Muscle of back (tissue), 13 donors: ENCODE measurements around the gene RTBDN. TPM values are rescaled to one million over a fixed set of nuclear protein-coding genes. Genes with fewer than 3 reads are reported as not detected.

Experiments
- DNase-seq, 3 donors: peaks; one replicate each; pipeline versions ENCODE4 v3.0.0 to v3.0.0-alpha.2; 2013
- long read RNA-seq, 9 donors: transcript quantifications; one replicate each; lab custom pipeline, GENCODE V29; 2026
- polyA plus RNA-seq, 10 donors: library from polyadenylated mRNA; unstranded; fragments of 120-200 nt; gene quantifications; one replicate each; pipeline ENCODE4 v1.2.1, GENCODE V29; 2013; ENCODE audit not compliant: insufficient read length in 10 of 10

Gene RTBDN
- not detected for polyA plus RNA-seq
- long read RNA-seq, donor 1: 0 reads
- long read RNA-seq, donor 2: 0 reads
- long read RNA-seq, donor 3: 0 reads
- long read RNA-seq, donor 4: 0 reads
- long read RNA-seq, donor 5: 0 reads
- long read RNA-seq, donor 6: 0 reads
- long read RNA-seq, donor 7: 0 reads
- long read RNA-seq, donor 8: 0 reads
- long read RNA-seq, donor 9: 0 reads

DNA sequence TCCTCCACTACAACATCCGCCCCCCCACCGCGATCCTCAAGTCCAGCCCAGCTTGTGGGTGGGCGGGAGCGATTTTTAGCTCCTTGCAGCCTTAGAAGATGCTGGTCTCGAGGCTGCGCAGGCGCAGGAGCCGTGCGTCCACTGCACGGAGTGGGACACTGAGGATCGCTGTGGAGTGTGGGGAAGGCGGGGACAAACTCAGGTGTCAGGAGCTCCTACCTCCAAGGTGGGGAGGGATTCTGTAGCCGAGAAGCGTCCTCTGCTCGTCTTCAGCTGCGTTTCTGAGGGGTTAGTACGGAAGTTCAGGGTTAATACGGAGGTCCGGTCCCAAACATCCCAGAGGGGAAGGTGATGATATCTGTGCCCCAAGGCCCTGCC is at the start of gene RTBDN:
TSS of gene RTBDN (minus strand) at position 14 of the 378 bp plus-strand sequence. CDS start 4,600 bp downstream, outside the sequence.
- no peak for DNase-seq

DNA sequence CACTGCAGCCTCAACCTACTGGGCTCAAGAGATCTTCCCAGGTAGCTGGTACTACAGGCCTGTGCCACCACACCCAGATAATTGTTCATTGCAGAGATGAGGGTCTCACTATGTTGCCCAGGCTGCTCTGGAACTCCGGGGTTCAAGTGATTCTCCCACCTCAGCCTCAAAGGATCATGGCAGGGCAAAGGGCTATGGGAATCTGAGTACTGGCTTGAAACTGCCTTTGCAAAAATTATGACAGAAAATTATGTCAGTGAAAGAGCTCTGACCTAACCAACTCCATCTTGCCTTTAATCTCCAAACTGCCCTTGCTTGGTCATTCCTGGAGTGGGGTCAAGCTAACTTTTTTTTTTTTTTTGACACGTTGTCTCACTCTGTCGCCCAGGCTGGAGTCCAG is 48.2 kb upstream of the RTBDN start:
- no peak for DNase-seq

DNA sequence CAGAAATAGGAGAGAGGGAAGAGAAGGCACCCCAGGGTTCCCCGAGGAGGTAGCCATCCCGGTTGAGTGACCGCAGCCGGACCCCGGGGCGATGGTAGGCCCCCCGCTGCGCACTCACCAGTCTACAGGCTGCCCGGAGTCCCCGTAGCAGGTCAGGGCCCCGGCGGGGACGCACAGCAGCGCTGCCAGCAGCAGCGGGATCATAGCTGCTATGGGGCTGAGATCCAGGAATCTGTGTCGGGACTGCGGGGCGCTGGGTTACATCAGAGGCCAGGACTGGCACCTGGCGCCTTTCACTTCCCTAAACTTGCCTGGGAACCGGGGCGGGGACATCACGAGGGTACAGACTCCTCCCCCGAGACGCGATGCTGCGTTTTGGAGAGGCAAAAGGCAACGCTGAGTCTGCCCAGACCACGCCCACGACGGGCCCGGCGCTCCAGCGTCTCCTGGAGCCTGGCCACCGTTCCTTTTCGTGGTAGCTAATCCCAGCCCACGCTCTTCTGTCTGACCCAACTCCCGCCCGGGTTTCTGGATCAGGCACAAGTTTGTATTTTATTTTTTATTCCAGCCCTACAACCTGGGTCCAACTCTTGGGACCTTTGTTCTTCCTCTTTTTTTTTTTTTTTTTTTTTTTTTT is 46.9 kb upstream of the RTBDN start, which contains the start of gene DNASE2:
TSS of gene DNASE2 (minus strand) at position 278 of the 637 bp plus-strand sequence. CDS start at position 204, 74 bp downstream.
- DNase-seq: peak; percentile 89 to 94 (median 92)

DNA sequence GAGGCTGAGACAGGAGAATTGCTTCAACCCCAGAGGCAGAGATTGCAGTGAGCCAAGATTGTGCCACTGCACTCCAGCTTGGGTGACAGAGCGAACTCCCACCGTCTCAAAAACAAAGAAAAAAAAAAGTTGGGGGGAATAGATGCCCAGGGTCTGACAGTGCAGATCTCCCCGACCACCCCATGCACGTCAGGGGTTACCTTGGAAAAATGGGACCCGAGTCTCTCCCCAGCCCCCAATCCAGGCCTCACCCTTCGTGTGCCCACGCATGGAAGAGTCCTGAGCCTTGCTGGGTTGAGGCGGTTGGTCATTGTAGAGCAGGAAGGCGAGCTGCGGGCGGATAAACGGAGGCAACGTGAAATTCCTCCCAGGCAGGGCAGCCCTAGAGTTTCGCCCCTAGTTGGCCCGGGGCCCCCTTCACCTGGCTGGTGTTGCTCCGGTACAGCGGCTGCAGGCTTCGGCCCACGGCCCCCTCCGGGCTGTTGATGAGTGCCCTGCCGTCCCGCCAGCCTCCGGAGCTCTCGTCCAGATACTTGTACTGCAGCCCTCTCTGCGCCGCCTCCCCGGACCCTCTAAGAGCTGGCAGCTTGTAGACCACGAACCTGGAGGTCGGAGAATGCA is 46.3 kb upstream of the RTBDN start:
- DNase-seq: no peak

DNA sequence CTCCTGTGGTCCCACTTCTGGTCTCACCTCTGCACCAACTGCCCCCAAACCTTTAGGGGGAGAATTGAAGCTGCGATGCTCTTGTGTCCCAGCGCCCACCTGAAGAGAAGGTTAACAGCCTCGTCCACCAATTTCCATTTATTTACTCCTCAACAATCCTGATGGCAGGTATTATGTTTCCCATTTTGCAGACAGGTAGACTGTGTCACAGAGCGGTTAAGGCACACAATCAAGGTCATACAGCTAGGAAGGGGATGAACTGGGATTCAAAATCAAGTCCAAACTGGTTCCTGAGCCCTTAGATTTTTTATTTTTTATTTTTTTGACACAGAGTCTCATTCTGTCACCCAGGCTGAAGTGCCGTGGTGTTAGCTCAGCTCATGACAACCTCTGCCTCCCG is 40.7 kb upstream of the RTBDN start:
- no peak for DNase-seq

DNA sequence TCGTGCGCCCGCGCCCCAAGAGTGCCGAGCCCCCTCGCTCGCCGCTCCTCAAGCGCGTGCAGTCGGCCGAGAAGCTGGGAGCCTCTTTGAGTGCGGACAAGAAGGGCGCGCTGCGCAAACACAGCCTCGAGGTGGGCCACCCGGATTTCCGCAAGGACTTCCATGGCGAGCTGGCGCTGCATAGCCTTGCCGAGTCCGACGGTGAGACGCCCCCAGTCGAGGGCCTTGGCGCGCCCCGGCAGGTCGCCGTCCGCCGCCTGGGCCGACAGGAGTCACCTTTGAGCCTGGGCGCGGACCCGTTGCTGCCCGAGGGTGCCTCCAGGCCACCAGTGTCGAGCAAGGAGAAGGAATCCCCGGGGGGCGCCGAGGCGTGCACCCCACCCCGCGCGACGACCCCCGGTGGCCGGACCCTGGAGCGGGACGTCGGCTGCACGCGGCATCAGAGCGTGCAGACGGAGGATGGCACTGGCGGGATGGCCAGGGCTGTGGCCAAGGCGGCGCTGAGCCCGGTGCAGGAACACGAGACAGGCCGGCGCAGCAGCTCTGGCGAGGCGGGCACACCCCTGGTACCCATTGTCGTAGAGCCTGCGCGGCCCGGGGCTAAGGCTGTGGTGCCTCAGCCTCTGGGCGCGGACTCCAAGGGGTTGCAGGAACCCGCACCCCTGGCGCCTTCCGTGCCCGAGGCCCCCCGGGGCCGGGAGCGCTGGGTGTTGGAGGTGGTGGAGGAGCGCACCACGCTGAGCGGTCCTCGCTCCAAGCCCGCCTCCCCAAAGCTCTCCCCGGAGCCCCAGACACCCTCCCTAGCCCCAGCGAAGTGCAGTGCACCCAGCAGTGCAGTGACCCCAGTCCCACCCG is 39.7 kb upstream of the RTBDN start:
- DNase-seq: no peak

DNA sequence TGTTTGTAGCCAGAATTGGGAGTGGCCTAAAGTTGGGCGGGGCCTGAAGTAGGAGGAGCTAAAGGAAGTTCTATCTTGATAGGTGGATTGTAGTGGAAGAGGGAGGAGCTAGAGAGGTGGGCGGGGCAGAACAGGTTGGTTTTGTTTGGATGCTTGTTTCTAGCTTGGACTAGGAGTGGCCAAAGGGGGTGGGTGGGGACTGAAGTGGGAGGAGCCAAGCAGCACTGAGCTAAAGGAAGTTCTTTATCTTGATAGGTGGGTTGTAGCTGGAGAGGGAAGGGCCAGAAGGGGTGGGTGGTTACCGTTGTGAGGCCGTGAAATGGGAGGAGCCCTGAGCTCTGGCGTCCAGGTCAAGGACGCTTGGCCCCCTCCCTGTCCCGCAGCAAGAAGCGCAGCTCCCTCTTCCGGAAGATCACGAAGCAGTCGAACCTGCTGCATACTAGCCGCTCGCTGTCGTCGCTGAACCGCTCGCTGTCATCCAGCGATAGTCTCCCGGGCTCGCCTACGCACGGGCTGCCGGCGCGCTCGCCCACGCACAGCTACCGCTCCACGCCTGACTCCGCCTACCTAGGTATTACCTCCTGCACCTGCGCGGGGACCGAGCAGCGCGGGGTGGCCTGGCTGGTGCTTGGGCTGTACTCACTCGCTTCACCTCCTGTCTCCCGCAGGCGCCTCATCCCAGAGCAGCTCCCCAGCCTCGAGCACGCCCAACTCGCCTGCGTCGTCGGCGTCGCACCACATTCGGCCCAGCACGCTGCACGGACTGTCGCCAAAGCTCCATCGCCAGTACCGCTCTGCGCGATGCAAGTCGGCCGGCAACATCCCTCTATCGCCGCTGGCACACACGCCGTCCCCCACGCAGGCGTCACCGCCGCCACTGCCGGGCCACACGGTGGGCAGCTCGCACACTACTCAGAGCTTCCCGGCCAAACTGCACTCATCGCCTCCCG is 38.8 kb upstream of the RTBDN start:
- peak in 2 of 3 donors; percentile 22 to 44 for DNase-seq

DNA sequence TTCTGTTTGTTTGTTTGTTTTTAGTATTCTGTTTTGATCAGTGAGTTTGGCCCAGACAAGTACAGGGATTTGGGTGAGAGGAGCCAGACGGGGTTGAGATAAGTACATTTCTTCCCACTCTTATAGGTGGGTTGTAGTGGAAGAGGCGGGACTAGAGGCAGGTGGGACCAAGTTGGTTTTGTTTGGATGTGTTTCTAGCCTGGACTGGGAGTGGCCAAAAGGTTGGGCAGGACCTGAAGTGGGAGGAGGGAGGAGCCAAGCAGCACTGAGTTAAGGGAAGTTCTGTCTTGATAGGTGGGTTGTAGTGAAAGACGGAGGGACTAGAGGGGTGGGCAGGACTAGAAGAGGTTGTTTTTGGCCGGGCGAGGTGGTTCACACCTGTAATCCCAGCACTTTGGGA is 37.9 kb upstream of the RTBDN start:
- no peak for DNase-seq

DNA sequence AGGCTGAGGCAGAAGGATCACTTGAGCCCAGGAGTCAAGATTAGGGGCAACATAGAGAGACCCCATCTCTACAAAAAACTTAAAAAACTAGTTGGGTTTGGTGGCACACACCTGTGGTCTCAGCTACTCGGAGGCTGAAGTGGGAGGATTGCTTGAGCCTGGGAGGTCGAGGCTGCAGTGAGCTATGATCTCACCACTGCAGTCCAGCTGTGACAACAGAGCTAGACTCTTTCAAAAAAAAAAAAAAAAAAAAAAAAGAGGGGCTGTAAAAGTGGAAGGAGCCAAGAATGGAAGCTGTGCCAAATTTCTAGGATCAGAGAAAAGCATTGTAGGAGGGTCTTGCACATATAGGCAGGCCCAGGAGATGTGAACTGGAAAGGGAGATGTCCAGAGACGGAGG is 37.3 kb upstream of the RTBDN start:
- no peak for DNase-seq

DNA sequence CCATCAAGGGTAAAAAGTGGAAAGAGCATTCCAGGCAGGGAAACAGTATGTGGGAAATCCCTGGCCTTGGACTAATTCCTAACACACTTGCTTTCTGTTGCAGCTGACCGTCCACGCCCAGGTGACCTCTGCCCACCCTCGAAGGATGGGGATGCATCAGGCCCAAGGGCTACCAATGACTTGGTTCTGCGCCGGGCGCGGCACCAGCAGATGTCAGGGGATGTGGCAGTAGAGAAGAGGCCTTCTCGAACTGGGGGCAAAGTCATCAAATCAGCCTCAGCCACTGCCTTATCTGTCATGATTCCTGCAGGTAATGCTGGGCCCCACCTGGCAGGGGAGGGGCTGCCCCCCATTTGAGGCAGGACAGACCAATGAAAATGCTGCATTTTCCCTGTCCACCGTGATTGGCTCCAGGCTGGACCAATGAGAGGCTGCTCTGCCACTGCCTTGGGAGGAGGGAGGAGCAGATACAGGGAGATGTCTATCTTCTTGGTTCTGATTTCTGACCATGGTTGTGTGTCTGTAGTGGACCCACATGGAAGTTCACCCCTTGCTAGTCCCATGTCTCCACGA is 34.2 kb upstream of the RTBDN start:
- DNase-seq: no peak

DNA sequence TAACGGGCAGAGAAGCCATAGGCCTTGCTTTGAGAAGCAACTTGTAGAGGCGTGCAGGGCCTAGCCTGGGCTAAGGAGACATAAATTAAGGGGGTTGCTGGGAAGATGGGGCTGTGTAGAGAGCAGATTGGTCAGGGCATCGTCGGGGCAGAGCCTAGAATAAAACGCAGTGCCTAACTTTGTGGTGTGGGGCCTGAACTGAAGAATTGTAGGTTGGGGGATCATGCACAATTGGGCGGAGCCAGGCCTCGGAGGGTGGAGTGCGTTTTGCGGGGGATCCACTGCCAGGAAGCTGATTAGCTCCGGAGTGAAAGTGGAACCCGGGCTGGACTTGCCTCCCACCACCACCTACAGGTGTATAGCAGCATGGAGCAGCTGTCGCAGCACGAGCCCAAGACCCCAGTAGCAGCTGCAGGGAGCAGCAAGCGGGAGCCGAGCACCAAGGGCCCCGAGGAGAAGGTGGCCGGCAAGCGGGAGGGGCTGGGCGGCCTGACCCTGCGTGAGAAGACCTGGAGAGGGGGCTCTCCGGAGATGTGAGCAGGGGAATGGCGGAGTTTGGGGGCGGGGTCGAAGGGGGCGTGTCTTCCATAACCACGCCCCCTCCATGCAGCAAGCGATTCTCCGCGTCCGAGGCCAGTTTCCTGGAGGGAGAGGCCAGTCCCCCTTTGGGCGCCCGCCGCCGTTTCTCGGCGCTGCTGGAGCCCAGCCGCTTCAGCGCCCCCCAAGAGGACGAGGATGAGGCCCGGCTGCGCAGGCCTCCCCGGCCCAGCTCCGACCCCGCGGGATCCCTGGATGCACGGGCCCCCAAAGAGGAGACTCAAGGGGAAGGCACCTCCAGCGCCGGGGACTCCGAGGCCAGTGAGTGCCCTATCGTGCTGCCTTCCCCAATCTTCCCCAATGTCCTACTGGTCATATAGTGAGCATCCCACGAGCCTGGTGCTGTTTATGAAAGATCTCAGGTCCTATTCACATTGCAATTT is 33.0 kb upstream of the RTBDN start:
- peak; percentile 41 to 89 (median 66) for DNase-seq

DNA sequence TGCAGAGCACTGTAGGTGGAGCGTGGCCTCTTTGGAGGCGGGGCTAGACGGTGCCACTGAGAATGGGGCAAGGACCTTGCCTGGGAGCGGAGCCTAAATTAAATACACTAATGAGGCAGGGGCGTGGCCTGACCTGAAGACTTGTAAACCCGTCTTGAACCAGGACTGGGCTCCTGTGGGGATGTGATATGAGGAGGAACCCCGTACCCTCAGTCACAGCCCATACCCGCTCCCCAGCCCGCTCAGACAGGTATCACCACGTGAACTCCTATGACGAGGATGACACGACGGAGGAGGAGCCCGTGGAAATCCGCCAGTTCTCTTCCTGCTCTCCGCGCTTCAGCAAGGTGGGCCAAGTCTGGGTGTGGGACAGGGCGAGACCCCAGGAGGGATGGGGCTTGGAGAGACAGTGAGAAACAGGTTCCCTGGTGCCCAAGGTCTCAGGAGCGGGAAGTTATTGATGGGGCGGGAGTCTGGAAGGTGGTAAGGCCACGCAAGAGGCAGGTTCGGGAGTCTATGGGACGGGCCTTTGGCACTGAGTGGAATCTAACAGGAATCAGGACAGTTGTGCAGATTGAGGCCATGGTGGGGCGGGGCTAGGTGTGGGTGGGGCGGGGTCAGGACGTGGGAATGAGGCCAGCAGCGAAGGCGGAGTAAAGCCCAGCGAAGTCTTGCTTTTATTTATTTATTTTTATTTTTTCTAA is 32.2 kb upstream of the RTBDN start:
- DNase-seq: no peak

DNA sequence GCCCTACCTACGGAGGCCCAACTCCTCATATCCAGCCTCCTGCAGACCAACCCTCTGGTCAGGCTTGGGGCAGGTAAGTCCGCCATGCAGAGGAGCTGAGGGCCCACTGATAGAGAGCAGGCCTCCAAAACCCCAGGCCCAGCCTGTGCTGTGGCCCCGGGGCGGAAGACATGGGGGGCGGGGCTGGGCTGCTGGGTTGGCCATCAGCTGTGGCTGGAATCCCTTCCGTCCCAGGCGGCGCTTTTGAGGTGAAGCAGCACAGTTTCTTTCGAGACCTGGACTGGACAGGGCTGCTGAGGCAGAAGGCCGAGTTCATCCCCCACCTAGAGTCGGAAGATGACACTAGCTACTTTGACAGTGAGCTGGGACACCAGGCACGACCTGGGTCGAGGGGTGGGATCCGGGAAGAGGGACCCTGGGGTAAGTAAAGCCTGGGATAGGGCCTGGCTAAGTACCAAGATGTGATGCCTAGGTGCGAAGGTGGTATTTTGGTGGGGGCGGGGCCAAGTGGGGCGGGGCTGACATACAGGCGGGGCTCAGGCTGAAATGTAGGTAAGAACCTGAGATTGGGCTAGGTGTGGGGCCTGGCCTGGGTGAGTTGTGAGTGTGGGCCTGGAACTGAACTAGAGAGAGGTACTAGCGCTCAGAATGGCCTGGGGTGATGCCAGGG is 31.5 kb upstream of the RTBDN start:
- no peak for DNase-seq

DNA sequence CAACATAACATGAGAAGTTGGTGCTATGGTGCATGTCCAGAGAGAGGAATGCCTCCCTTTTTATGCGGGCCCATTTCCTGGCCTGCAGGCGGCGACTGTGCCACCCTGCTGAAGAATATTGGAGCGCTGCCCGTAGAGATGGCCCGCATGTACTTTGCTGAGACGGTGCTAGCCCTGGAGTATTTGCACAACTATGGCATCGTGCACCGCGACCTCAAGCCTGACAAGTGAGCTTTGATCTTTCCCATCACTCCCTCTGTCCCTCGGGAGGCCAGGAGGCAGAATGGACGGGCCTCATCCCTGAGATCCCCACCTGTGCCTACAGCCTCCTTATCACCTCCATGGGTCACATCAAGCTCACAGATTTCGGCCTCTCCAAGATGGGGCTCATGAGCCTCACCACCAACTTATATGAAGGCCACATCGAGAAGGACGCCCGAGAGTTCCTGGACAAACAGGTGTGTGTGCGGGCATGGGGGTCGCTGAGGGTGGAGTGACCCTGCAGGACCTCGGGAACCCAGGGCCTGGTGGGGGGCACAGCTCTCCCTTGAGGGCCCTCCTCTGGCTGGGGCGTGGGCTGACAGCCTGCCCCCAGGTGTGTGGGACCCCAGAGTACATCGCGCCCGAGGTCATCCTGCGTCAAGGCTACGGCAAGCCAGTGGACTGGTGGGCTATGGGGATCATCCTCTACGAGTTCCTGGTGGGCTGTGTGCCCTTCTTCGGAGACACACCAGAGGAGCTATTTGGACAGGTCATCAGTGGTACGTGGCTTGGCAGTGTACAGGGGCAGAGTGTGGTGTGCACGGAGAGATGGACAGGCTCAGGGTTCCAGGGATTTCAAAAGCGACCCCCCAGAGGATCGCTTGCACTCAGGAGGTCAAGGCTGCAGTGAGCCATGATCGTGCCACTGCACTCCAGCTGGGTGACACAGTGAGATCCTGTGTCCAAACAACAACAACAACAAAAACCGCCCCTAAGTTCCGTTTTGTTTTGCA is 30.6 kb upstream of the RTBDN start:
- no peak for DNase-seq

DNA sequence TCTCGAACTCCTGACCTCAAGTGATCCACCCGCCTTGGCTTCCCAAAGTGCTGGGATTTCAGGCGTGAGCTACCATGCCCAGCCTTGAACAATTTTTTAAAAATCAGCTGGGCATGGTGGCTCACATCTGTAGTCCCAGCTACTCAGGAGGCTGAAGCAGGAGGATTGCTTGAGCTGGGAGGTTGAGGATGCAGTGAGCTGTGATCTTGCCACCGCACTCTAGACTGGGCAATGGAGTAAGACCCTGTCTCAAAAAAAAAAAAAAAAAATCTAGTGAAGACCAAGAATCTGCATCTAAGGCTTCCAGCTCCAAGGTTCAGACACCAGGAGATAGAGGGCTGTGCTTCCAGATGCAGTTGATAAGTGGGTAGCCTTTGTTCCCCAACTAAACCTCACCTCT is 29.8 kb upstream of the RTBDN start:
- DNase-seq: no peak

DNA sequence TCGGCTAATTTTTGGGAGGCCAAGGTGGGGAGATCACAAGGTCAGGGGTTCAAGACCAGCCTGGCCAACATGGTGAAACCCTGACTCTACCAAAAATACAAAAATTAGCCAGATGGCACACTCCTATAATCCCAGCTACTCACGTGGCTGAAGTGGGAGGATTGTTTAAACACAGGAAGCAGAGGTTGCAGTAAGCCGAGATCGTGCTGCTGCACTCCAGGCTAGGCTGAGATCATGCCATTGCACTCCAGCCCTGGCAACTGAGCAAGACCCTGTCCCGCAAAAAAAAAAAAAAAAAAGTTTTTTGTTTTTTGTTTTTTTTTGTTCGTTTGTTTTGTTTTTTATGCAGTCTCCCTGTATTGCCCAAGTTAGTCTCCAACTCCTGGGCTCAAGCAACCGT is 25.2 kb upstream of the RTBDN start:
- DNase-seq: no peak
